ENCODE data around the gene LCE1A.

Gene LCE1A

GRCh38 chr1:152861374-152861773 lies 34.1 kb downstream of the LCE1A start:
- DNase-seq (ENCODE audit: low spot score): no peak
- in situ Hi-C loops (cut with MboI; ENCODE audit: low sequenced_read_pairs, unreplicated experiment): no loop called here
- TF ChIP-seq CTCF (IDR thresholded peaks at IDR 0.05; ENCODE audit: borderline replicate concordance, control extremely low read depth, extremely low read depth, insufficient read depth, missing control alignments): no peak

- DNase-seq (ENCODE audit: low spot score): no peak
- in situ Hi-C loops (cut with MboI; ENCODE audit: low sequenced_read_pairs, unreplicated experiment): no loop called here
Measured at GRCh38 chr1:152864443-152864842, 37.2 kb downstream of the LCE1A start.

GRCh38 chr1:152866321-152866720 lies 39.0 kb downstream of the LCE1A start:
- DNase-seq (ENCODE audit: low spot score): no peak
- in situ Hi-C loops (cut with MboI; ENCODE audit: low sequenced_read_pairs, unreplicated experiment): no loop called here
- TF ChIP-seq CTCF (IDR thresholded peaks at IDR 0.05; ENCODE audit: borderline replicate concordance, control extremely low read depth, extremely low read depth, insufficient read depth, missing control alignments): no peak

More at GRCh38 chr1:152864443-152864842, 37.2 kb downstream of the LCE1A start:
- TF ChIP-seq CTCF (IDR thresholded peaks at IDR 0.05; ENCODE audit: borderline replicate concordance, control extremely low read depth, extremely low read depth, insufficient read depth, missing control alignments): no peak

- in situ Hi-C loops (cut with MboI; ENCODE audit: low sequenced_read_pairs, unreplicated experiment): loop anchor here (10.0 kb wide), 1 partner anchor 55 kb away; no protein-coding TSS in a partner anchor
- peak; percentile 73 for TF ChIP-seq CTCF (IDR thresholded peaks at IDR 0.05; ENCODE audit: borderline replicate concordance, control extremely low read depth, extremely low read depth, insufficient read depth, missing control alignments)
- DNase-seq (ENCODE audit: low spot score): peak; percentile 72
Measured at GRCh38 chr1:152869808-152870419, 42.6 kb downstream of the LCE1A start.

- DNase-seq (ENCODE audit: low spot score): no peak
- TF ChIP-seq CTCF (IDR thresholded peaks at IDR 0.05; ENCODE audit: borderline replicate concordance, control extremely low read depth, extremely low read depth, insufficient read depth, missing control alignments): peak; percentile 27
- in situ Hi-C loops (cut with MboI; ENCODE audit: low sequenced_read_pairs, unreplicated experiment): loop anchor here (10.0 kb wide), 1 partner anchor 54 kb away; no protein-coding TSS in a partner anchor
Measured at GRCh38 chr1:152870831-152871730, 43.8 kb downstream of the LCE1A start.

GRCh38 chr1:152871731-152872126 lies 44.5 kb downstream of the LCE1A start:
- no peak for DNase-seq (ENCODE audit: low spot score)
- in situ Hi-C loops (cut with MboI; ENCODE audit: low sequenced_read_pairs, unreplicated experiment): loop anchor here (10.0 kb wide), 1 partner anchor 53 kb away; no protein-coding TSS in a partner anchor
- no peak for TF ChIP-seq CTCF (IDR thresholded peaks at IDR 0.05; ENCODE audit: borderline replicate concordance, control extremely low read depth, extremely low read depth, insufficient read depth, missing control alignments)

All from GM13976 (cell line).